ENCODE results near the gene EDNRA. TPM values are rescaled to one million over a fixed set of nuclear protein-coding genes. Genes with fewer than 3 reads are reported as not detected.

The EDNRA gene
- total RNA-seq, 1 experiment from 2014 or later: 0.73 TPM

DNA sequence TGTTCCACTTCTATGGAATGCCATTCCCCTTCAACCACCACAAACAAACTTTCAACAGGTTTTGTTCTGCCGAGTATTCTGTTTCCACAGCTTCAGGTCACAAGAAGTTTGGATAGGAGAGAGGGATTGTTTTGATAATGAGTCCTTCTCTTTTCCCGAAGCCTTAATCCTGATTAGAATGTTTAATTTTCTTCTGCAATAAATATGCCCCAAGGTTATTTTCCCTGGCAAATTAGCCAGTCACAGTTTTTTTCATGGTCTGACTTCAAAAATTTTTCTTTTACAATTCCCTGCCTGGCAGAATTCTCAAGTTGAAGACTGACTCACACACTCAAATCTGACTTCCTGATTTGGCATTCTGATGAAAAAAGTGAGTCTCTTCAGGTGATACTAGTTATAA lies 33.1 kb upstream of the EDNRA start:
- no peak overlapping the region for H3K27ac Mint-ChIP-seq (ENCODE audit: unreplicated experiment)
- TF ChIP-seq, protein P1, sequence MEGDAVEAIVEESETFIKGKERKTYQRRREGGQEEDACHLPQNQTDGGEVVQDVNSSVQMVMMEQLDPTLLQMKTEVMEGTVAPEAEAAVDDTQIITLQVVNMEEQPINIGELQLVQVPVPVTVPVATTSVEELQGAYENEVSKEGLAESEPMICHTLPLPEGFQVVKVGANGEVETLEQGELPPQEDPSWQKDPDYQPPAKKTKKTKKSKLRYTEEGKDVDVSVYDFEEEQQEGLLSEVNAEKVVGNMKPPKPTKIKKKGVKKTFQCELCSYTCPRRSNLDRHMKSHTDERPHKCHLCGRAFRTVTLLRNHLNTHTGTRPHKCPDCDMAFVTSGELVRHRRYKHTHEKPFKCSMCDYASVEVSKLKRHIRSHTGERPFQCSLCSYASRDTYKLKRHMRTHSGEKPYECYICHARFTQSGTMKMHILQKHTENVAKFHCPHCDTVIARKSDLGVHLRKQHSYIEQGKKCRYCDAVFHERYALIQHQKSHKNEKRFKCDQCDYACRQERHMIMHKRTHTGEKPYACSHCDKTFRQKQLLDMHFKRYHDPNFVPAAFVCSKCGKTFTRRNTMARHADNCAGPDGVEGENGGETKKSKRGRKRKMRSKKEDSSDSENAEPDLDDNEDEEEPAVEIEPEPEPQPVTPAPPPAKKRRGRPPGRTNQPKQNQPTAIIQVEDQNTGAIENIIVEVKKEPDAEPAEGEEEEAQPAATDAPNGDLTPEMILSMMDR (IDR thresholded peaks at IDR 0.05; ENCODE audit: insufficient read depth in 1 of 2, low read depth in 1 of 2, low read length in 1 of 2, severe bottlenecking in 1 of 2, unreplicated experiment in 1 of 2): no peak
- ChIA-PET CTCF (no interaction called here), POLR2A (no interaction called here)
- no peak overlapping the region for H3K4me3 ChIP-seq (ENCODE audit: low read depth, low read length)
- H3K4me3 Mint-ChIP-seq (ENCODE audit: unreplicated experiment): no peak overlapping the region
- no TSS peak for BruUV-seq (replicated peaks)
- intact Hi-C loops (cut with micrococcal nuclease; ENCODE audit: unreplicated experiment): no loop called here
- no peaks in the 10 kb centered on the region for H3K4me1 Mint-ChIP-seq (ENCODE audit: low read depth, unreplicated experiment)
- H3K9me3 ChIP-seq: no peaks in the 10 kb centered on the region
- peaks cover 16% of the 10 kb centered on the region for H3K27me3 Mint-ChIP-seq (ENCODE audit: insufficient read depth, unreplicated experiment)
- H3K9me3 Mint-ChIP-seq (ENCODE audit: unreplicated experiment): no peaks in the 10 kb centered on the region
- H3K4me1 ChIP-seq: no peaks in the 10 kb centered on the region
- H3K36me3 Mint-ChIP-seq (ENCODE audit: insufficient read depth, unreplicated experiment): no peaks in the 10 kb centered on the region
- H3K27me3 ChIP-seq (replicated peaks; ENCODE audit: control insufficient read depth, insufficient read depth, low read length): no peaks in the 10 kb centered on the region
- DNase-seq: no peak
- H3K36me3 ChIP-seq (ENCODE audit: control insufficient read depth, insufficient read depth, low read length): no peaks in the 10 kb centered on the region

DNA sequence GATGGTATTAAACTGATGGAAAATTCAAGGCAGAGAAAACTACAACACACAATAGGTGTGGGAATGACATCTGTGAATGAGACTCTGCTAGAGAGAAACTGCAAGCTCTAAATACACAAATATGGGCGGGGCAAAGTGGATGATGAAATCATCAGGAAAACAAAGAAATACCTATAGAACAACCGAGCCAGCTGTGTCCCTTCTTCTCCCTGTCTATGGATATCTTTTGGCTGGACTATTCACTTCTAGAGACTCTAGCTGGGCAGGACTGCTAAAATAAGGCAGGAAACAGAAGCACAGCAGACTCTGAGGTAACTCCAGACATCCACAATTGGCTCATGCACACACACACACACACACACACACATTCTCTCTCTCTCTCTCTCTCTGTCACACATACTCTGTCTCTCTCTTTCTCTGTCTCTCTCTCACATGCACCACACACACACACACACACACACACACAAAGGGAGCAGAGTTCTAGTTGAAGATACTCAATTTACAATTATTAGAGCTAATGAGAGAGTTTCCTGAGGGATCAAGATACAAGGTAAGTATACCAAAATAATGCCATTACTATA lies 27.2 kb upstream of the EDNRA start:
- no peak overlapping the region for H3K4me3 ChIP-seq (ENCODE audit: low read depth, low read length)
- intact Hi-C loops (cut with micrococcal nuclease; ENCODE audit: unreplicated experiment): no loop called here
- no peaks in the 10 kb centered on the region for H3K4me1 ChIP-seq
- no TSS peak for BruUV-seq (replicated peaks)
- ChIA-PET POLR2A (no interaction called here), CTCF (interaction anchor here (0.6 kb wide), 1 partner anchor 343 kb away, joined by 3 read pairs; no protein-coding TSS in a partner anchor)
- DNase-seq: peak in 1 of 2 experiments; percentile 3
- Mint-ChIP-seq H3K36me3 (ENCODE audit: insufficient read depth, unreplicated experiment) (no peaks in the 10 kb centered on the region), H3K9me3 (ENCODE audit: unreplicated experiment) (no peaks in the 10 kb centered on the region), H3K27me3 (ENCODE audit: insufficient read depth, unreplicated experiment) (no peaks in the 10 kb centered on the region), H3K27ac (ENCODE audit: unreplicated experiment) (no peak overlapping the region), H3K4me1 (ENCODE audit: low read depth, unreplicated experiment) (no peaks in the 10 kb centered on the region), H3K4me3 (ENCODE audit: unreplicated experiment) (no peak overlapping the region)
- H3K9me3 ChIP-seq: no peaks in the 10 kb centered on the region
- no peaks in the 10 kb centered on the region for H3K27me3 ChIP-seq (replicated peaks; ENCODE audit: control insufficient read depth, insufficient read depth, low read length)
- H3K36me3 ChIP-seq (ENCODE audit: control insufficient read depth, insufficient read depth, low read length): no peaks in the 10 kb centered on the region
- TF ChIP-seq, protein P1 (IDR thresholded peaks at IDR 0.05; ENCODE audit: insufficient read depth in 1 of 2, low read depth in 1 of 2, low read length in 1 of 2, severe bottlenecking in 1 of 2, unreplicated experiment in 1 of 2): no peak

DNA sequence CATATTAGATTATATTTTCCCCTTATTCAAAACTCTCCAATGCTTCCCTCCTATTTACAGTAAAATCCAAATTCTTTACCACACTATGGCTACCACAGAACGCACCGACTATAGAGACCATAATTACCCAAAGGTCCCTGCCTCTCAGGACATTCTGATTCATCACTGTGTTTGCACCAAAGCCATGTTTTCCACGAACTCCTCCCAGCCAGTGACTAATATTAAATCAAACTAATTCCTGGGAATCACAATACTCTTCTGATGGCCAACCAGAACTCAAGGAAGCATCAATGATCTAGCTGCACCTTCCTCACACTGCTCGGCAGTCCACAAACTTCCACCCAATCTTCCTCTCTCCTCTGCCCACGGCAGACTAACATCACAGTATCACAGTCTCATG lies 24.2 kb upstream of the EDNRA start:
- no peaks in the 10 kb centered on the region for H3K27me3 ChIP-seq (replicated peaks; ENCODE audit: control insufficient read depth, insufficient read depth, low read length)
- ChIA-PET POLR2A (no interaction called here), CTCF (no interaction called here)
- no peaks in the 10 kb centered on the region for H3K27me3 Mint-ChIP-seq (ENCODE audit: insufficient read depth, unreplicated experiment)
- no peaks in the 10 kb centered on the region for H3K36me3 ChIP-seq (ENCODE audit: control insufficient read depth, insufficient read depth, low read length)
- TF ChIP-seq, protein P1 (IDR thresholded peaks at IDR 0.05; ENCODE audit: insufficient read depth in 1 of 2, low read depth in 1 of 2, low read length in 1 of 2, severe bottlenecking in 1 of 2, unreplicated experiment in 1 of 2): no peak
- H3K9me3 Mint-ChIP-seq (ENCODE audit: unreplicated experiment): no peaks in the 10 kb centered on the region
- no peak overlapping the region for H3K27ac Mint-ChIP-seq (ENCODE audit: unreplicated experiment)
- intact Hi-C loops (cut with micrococcal nuclease; ENCODE audit: unreplicated experiment): no loop called here
- no peak overlapping the region for H3K4me3 ChIP-seq (ENCODE audit: low read depth, low read length)
- no peaks in the 10 kb centered on the region for H3K4me1 ChIP-seq
- no peak overlapping the region for H3K4me3 Mint-ChIP-seq (ENCODE audit: unreplicated experiment)
- no peaks in the 10 kb centered on the region for H3K36me3 Mint-ChIP-seq (ENCODE audit: insufficient read depth, unreplicated experiment)
- no peaks in the 10 kb centered on the region for H3K4me1 Mint-ChIP-seq (ENCODE audit: low read depth, unreplicated experiment)
- H3K9me3 ChIP-seq: no peaks in the 10 kb centered on the region
- BruUV-seq (replicated peaks): no TSS peak
- no peak for DNase-seq
